NCI-H1694 (cell line): ENCODE results near the gene KITLG.
"Not testable (repeated sequence)": the region's sequence is repeated elsewhere in the genome, so short reads cannot be mapped to it uniquely, and the experiment has no call there.

Experiments used
- DNase-seq: peaks from one replicate; lab custom pipeline; 2025; lab: John Stamatoyannopoulos, UW

Gene KITLG

GRCh38 chr12:88544991-88545980 lies 35.0 kb downstream of the KITLG start:
- no peak for DNase-seq

- no peak for DNase-seq
Observed at GRCh38 chr12:88539893-88540292, 40.4 kb downstream of the KITLG start.

DNA sequence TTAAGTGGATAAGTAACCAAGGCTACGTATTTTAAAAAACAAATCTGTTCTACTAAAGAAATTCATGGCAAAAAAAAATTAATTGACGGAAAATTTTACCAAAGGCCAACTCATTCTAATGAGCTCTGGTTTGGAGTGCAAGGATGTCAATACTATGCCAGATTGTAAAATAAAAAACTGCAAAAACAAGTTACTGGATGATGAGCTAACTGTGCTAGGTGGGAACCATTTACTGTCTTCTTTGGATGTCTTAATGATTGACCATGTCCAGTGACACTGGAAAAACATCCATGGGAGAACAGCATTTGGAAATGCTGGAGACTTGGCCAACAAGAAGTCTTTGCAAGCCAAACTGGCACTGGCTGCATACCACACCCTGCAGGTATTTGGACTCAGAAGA lies 41.6 kb downstream of the KITLG start:
- DNase-seq = no peak

DNA sequence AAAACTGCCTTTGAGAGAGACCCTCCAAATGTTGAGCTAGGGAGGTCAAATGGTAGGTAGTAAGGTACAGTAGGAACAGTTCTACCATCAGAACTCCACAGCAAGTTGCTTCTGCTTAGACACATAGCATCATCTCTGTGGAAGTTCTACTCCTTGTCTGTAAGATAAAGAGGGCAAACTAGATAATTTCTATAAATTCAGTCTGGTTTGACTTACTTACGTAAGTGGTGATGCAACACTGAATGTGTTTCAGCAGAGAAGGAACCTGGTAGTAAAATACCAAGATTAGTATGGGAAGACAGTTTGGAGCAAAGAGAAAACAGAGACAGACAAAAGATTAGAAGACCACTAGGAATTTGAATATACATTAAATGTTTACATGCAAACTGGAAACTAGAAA lies 42.0 kb downstream of the KITLG start:
- DNase-seq = no peak

GRCh38 chr12:88530868-88531267 lies 49.4 kb downstream of the KITLG start:
- DNase-seq = no peak

- DNase-seq = no peak
Observed at GRCh38 chr12:88529531-88530488, 50.5 kb downstream of the KITLG start.

GRCh38 chr12:88522961-88523360 lies 57.3 kb downstream of the KITLG start:
- DNase-seq = no peak

- DNase-seq = no peak
Observed at GRCh38 chr12:88520436-88520820, 59.8 kb downstream of the KITLG start.

DNA sequence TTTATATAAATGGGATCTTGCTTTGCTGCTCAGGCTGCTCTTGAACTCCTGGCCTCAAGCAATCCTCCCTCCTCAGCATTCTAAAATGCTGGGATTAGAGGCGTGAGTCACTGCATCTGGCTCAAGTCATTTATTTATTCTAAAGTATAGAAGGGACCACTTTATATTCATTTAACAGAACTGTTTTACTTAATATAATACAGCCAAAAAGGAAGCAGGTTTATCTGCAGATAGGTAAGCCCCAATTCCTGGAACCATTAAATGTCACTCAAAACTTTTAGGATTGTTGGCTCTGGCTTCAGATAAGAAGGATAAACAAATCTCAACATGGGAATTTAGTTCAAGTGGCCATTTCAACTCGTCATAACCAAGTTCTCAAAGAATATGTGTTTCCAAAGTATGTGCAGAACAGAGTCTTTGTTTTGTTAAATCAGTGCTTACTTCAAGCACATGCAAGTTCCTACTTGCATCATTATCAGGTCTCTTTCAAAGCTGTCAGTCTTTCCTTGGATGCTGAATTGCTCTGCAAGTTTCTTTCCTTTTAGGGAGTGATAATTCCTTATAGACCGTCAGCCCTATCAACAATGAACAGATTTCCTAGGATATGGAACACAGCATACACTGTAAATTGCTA lies 60.4 kb downstream of the KITLG start:
- DNase-seq = no peak

- no peak for DNase-seq
Observed at GRCh38 chr12:88518863-88519403, 61.3 kb downstream of the KITLG start.

DNA sequence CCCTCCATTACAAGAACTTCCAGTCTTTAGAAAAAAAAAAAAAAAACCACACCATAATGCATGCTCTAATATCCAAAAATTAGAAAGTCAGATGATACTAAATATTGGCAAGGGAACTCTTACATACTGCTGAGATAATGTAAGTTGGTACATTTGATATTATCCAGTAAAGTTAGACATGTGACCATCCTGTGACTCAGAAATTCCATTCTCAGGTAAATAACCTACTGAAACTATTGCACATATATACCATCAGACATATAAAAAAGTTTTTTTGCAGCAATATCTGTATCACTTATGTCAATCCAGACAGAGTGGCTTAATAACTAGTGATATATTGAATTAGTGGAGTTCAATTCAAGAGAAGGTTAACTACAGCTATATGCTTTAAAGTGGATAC lies 63.5 kb downstream of the KITLG start:
- no peak for DNase-seq

DNA sequence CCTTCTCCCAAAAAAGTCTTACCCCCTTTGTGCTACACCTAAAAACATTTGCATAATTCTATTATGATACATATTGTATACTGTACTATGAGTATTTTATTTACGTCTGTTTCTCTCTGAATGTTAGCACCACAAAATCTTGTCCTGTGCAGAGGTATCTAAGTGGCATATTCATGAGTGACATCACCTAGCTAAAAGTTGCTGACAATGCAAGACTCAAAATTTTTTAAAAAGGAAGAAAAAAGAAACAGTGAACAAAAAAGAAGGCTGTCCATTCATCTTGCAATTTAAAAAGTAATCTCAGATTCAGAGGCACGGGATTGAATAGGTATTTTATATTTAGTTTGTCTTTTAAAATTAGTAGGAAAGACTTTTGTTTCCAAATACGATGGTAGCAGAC lies 69.4 kb downstream of the KITLG start:
- no peak for DNase-seq

GRCh38 chr12:88509851-88510250 lies 70.4 kb downstream of the KITLG start:
- no peak for DNase-seq

DNA sequence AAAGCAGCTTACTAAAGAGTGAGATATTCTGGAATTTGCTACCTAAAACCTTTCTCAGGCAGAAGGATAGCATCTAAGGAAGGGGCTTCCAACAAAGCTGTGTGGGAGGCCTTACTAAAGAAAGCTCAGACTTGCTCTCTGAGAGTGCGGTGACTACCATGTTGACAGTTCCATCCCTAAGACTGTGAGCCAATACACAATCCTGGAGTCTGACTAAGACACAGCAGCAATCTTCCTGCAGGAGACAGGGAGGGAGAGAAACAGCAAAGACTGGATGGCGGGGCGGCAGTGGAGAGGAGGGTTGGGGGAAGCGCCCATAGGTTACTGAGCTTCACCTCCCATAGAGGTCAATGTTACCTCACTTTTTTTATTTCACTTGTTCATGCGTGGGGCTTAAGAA lies 70.9 kb downstream of the KITLG start:
- DNase-seq = no peak

DNA sequence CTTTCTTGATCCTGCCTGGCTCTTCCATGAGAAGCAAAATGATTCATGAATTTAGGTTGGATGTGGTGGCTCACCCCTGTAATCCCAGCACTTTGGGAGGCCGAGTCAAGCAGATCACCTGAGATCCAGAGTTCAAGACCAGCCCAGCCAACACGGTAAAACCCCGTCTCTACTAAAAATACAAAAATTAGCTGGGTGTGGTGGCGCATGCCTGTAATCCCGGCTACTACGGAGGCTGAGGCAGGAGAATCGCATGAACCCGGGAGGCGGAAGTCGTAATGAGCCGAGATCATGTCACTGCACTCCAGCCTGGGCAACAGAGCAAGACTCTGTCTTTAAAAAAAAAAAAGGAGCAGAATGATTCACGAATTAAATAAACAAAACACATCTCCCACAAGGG lies 72.4 kb downstream of the KITLG start:
- not testable (repeated sequence) for DNase-seq

GRCh38 chr12:88507270-88507669 lies 73.0 kb downstream of the KITLG start:
- DNase-seq = no peak

DNA sequence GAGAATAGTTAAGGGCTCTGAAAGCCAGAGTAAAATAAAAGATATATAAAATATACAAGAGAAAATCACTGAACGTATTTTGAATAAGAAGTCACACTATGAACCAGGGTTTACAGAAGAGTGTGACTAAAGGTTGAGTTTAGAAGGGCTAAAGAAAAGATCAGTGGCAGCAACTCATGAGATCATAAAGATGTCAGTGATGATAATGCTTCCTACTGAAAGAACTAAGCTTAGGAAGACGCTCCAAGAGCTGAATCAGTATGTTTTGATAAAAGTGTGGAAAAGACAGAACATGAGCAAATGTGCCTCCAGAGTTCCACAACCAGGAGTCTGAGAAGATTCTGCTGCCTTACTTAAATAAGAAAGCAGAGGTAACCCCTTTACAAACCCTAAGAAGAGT lies 74.6 kb downstream of the KITLG start:
- DNase-seq = no peak

- DNase-seq = no peak
Observed at GRCh38 chr12:88503281-88503703, 77.0 kb downstream of the KITLG start.

DNA sequence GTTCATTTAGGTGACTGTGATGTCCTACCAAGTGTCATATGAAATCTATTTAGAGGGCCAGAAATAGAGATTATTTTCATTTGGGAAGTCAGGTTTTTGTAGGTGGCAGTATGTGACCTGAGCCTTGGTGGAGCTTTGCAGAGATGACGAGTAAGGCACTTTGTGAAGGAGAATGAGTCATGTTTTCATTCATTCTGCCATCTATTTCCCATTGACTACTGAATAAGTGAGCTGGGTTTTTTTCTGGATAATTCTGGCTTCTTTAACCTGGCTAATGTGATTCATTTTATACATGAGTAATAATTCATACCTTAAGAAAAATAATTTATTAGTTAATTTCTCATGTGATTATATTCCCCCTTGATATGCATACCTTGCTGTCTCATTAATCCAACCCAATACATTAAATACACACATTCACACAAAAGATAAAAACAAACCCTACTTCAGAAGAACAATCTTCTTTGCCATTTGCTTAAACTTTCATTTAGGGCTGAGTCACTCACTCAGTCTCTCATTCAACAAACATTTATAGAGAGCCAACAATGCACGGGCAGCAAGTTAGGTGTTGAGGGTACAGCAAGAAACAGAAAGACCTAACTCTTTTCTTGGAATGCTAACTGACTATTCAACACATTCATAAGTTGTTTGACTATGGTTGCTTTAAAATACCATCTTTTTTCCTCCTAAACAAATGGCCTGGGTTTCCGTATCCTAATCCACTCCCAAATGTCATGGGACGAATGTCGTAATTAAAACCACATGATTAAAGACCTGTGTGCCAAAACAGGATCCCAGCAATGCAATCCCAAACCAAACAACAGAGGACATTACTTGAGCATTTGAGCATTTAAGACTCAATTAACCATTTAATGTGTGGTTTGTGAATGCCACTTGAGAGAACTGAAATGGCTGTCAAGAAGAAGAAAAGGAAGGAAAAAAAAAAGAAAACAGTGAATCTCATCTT lies 78.0 kb downstream of the KITLG start:
- DNase-seq = no peak

DNA sequence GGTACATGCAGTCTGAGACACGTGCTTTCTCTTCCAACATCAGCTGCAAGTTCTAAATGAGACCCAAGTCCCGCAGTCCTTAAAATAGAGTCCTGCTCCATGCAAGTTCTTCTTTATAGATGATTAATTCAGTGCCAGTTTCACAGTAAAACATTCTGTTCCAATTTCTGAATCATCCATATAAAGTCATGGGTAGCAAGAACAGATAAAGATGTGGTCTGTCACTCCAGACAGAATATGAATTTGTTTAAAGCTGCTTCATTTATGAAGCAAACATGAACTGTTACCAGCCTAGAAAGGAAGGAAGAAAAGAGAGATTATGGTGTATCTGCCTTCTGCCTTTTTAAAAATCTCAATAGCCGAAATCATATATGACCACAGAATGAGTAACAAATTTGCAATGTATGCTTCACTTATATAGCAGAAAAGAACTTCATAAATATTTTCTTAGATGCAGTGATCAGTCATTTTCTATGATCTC lies 83.3 kb downstream of the KITLG start:
- DNase-seq = no peak

DNA sequence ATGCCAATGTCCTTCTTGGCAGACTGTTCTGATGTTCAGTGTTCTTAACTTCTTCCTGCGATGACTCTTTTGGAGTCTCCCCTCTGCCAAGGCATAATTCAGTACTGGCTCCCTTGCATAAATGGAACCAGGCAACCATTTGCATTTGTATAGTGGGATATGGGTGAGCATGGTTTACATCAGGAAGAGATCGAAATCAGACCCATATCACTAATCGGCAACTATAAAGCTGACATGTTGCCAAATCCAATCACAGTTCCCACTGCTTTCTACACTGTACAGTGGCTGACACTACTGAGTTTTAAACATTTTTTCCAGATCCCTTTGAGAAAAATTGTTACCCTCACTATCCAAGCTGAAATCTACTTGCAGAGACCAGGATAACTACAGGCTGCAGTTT lies 83.8 kb downstream of the KITLG start:
- DNase-seq = no peak
